Raji (cell line): Measurements from ENCODE around the gene ARFRP1.

Experiments used
- POLR2A ChIP-seq: IDR thresholded peaks from 2 replicates; pipeline ENCODE4 v1.6.1; 2011; ENCODE audit warnings: low read depth, low read length, control low read depth; ENCODE audit not compliant: insufficient read depth

Gene ARFRP1, protein sequence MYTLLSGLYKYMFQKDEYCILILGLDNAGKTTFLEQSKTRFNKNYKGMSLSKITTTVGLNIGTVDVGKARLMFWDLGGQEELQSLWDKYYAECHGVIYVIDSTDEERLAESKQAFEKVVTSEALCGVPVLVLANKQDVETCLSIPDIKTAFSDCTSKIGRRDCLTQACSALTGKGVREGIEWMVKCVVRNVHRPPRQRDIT

GRCh38 chr20:63707558-63708300 is at the start of gene ARFRP1, which contains the start of gene ZGPAT:
Gene ARFRP1 (minus strand): TSS chr20:63707976. CDS start chr20:63707091, 885 bp downstream.
Gene ZGPAT (plus strand): TSS chr20:63708039. CDS start chr20:63708581, 542 bp downstream.
- TF ChIP-seq POLR2A, result peak; percentile 69

- no peak for TF ChIP-seq POLR2A
These were observed 48.8 kb upstream of the ARFRP1 start for GRCh38 chr20:63756648-63756991.

DNA sequence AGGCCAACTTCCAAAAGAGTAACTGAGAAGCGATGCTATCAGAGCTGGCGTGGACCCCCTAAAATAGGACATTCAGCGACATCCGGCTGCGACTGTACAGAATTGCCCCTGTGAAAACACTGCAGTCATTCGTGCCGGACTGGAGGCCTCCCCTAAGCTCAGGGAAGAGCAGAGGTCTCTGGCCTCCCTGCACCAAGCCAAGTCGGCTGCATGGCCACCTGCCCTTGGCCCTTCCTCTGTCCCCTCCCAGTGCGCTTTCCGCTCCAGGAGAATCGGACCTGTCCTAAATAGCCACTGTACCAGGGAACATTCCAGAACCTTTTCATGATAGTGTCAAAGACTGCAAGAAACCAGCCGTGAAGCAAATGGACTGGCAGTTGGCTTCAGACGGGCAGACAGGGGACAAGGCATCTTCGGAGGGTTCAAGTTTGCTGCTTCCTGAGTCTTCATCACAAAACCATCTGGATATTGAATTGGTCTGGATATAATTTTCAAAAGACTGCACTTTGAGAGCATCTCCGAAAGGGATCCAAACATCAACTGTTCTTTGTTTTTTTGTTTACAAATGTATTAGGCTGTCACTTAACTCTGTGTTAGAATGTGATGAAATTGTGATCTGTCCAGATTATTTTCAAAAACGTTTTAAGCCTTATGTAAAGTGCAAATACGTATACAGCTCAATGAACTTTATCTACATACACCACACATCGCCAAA is 48.3 kb upstream of the ARFRP1 start:
- TF ChIP-seq POLR2A, result no peak

DNA sequence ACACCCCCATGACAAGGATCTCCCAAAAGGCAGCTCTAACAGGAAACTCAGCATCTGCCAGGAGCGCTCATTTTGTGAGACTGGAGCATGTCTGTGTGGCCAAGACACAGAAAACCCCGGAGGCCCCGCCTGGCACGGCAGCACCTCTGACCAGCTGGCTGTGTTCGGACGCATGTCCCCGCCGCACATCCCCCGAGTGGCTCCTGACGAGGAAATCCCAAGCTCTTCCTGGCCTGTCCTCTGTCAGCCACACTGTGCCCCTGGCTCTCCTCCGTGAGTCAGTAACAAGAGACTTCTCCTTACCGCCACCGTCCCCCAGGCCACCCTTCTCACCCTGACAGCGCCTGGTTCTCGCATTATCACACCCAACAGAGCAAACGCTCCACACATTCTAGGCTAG is 46.2 kb upstream of the ARFRP1 start:
- TF ChIP-seq POLR2A, result no peak

DNA sequence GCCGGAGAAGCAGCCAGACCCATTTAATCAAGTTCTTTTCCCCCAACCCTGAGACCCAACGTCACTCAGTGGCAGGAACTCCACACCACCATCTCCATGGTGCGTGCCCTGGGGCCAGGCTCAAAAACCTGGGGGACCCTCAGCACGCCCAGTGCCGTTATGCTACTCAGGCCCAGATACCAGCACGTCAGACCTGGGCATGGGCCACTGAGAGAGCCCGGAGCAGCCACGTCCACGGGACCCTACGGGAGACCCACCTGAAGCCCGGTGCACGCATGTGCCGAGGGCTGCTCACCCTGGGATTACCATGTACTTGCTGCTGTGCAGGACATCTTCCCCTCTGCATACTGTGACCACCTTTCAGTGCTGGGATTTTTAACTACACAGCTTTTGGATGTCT is 45.6 kb upstream of the ARFRP1 start:
- no peak for TF ChIP-seq POLR2A

GRCh38 chr20:63752411-63753101 is 44.8 kb upstream of the ARFRP1 start:
- no peak for TF ChIP-seq POLR2A

- no peak for TF ChIP-seq POLR2A
These were observed 43.9 kb upstream of the ARFRP1 start for GRCh38 chr20:63751471-63752271.

DNA sequence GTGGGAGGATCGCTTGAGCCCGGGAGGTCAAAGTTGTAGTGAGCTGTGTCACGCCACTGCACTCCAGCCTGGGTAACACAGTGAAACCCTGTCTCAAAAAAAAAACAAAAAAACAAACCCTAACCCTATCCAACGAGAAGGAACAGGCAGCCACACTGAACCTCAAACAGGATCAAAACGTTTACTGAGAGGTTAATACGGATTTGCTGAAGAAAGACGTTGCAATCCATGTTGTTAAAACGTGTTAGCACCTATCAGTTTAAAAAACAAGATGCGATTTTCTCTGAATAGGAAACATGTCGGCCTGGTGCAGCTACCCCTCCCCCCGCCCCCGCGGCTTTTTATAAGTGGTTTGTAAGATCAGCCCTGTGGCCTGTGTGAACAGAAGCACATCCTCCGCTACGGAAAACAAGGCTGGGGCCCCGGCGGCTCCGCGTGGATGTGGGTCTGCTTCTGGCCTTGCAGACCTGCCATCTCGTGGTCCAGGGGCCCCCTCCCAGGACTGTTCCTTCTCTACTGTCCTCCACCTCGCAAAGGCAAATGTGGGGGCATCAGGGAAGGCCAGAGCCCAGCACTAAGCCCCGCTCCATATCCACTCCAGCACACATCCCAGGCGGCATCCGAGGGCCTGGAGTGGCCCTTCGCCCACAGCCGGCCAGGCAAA is 43.2 kb upstream of the ARFRP1 start:
- TF ChIP-seq POLR2A, result no peak

DNA sequence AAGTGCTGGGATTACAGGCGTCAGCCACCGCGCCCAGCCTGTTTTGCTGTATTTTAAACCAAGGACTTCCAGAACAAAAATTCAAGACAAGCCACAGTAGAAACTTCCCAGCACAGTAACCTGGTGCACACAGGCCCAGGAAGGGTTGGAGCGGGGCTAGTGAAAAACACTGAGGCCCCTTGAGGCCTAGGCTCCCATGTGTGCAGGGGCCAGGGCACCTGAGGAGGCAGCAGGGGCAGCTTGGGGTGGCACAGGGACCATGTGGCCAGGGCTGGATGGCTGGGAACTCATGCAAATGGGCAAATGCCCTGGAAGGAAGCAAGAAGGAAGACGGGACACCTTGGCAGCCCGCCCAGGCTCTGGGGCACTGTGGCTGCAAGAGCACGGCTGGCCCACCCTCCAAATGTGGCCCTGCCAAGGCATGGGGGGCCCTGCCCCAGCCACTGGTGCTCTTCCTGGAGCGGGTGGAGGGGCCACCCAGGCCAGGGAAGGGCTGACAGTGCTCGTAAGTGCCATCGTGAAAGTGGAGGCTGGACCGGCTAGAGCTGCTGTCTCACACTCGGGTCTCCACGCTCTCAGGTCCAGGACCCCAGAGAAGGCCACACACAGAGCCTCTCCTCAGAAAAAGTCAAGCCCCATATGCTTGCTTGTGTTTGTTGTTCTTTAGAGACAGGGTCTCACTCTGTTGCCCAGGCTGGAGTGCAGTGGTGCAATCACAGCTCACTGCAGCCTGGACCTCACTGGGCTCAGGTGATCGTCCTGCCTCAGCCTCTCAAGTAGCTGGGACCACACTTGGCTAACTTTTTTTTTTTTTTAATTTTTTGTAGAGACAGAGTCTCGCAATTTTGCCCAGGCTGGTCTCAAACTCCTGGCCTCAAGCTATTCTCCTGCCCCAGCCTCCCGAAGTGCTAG is 42.1 kb upstream of the ARFRP1 start:
- TF ChIP-seq POLR2A, result no peak

- TF ChIP-seq POLR2A, result no peak
These were observed 41.1 kb upstream of the ARFRP1 start for GRCh38 chr20:63748934-63749270.

DNA sequence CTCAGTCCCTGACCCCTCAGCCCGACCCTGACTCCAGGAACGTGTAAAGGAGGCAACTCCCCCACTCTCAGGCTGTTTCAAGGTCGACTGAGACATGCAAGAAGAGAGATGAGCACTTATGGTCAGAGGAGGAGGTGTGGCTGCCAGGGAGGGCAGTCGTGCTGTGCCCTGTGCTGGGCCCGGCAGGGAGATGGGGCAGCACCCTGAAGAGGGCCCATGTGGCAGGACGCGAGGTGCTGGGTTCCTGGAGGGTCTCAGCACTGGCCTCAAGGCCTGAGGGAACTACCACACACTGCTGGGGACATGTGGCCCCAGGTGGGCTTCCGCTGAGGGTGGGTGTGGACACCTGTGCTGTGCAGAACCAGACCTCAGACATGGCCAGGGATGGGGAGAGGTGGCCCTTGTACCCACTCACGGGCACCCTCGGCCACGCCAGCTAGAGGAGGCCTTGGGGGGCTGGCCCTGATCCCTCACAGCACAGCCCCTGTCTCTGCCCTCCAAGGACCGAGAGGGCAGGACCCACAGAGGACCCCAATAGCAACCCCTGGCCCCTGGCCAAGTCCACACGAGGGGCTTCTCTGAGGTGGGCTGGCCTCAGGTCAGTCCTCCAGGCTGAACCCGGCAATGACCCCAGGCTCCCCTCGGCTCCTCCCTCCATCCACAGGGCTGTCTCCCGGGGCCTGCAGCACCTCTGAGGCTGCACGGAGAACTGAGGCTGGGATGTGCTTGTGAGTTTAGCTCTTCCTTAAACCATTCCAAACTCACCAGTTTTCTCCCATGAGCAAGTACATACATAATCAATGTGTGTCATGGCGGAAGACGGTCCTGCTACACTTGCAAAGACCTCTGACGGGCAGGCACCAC is 40.5 kb upstream of the ARFRP1 start:
- no peak for TF ChIP-seq POLR2A

DNA sequence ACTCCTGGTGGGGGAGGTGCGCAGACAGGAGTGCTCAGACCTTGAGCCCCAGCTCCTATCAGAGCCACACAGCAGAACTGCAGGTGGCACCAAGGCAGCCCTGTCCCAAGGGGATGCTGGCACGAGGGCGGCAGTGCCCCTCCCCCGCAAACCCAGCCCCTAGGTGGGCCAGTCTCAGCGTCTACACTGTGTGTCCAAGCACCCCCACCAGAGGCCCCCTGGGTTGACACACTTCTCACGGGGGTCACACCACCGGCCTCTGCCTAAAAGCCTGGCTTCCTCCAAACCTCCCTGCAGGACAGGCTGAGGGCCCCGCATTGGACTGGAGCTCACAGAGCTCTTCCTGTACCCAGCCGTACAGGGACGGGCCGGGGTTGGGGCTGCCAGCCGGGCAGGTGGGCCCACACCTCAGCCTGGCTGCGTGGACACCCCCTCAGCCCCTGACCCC is 39.9 kb upstream of the ARFRP1 start:
- TF ChIP-seq POLR2A, result no peak
